GM18507 (cell line): ENCODE measurements around the gene SMYD1.

Source experiments
- DNase-seq: peaks from one replicate; pipeline ENCODE4 v3.0.0; 2011; ENCODE audit warnings: low read depth; ENCODE audit not compliant: insufficient read length; ENCODE audit errors: extremely low spot score
- FAIRE-seq: peaks from 2 replicates; lab custom pipeline; 2011; peaks lifted over from hg19 to GRCh38; lab: Jason Lieb, UNC

Gene SMYD1

GRCh38 chr2:88115825-88116518 is 48.3 kb downstream of the SMYD1 start:
- DNase-seq, result no peak
- no peak for FAIRE-seq

- DNase-seq (no peak), FAIRE-seq (no peak)
Measured at GRCh38 chr2:88116669-88117432, 49.2 kb downstream of the SMYD1 start.

- DNase-seq, result no peak
- FAIRE-seq, result no peak
Measured at GRCh38 chr2:88117973-88118372, 50.3 kb downstream of the SMYD1 start.

GRCh38 chr2:88121678-88122077 is 54.1 kb downstream of the SMYD1 start:
- no peak for DNase-seq
- FAIRE-seq, result no peak

- FAIRE-seq (no peak), DNase-seq (no peak)
Measured at GRCh38 chr2:88122141-88122884, 54.7 kb downstream of the SMYD1 start.

GRCh38 chr2:88123164-88123974 is 55.7 kb downstream of the SMYD1 start:
- FAIRE-seq, result no peak

GRCh38 chr2:88123975-88124917 is 56.6 kb downstream of the SMYD1 start:
- FAIRE-seq (no peak), DNase-seq (no peak)

More at GRCh38 chr2:88123164-88123974, 55.7 kb downstream of the SMYD1 start:
- DNase-seq, result no peak

- DNase-seq (no peak), FAIRE-seq (no peak)
Measured at GRCh38 chr2:88125344-88125923, 57.8 kb downstream of the SMYD1 start.

GRCh38 chr2:88125924-88126771 is 58.5 kb downstream of the SMYD1 start:
- FAIRE-seq (no peak), DNase-seq (no peak)

GRCh38 chr2:88126772-88127637 is 59.4 kb downstream of the SMYD1 start:
- DNase-seq, result no peak
- FAIRE-seq, result no peak

- no peak for DNase-seq
- FAIRE-seq, result no peak
Measured at GRCh38 chr2:88127638-88127887, 59.9 kb downstream of the SMYD1 start.

GRCh38 chr2:88127888-88128653 is 60.4 kb downstream of the SMYD1 start, which contains the start of gene FABP1:
FABP1 (minus strand) TSS chr2:88128062; CDS start chr2:88128017, 45 bp downstream.
- no peak for DNase-seq
- FAIRE-seq, result no peak

- no peak for DNase-seq
- no peak for FAIRE-seq
Measured at GRCh38 chr2:88128654-88129312, 61.2 kb downstream of the SMYD1 start.

GRCh38 chr2:88129313-88129959 is 61.8 kb downstream of the SMYD1 start:
- DNase-seq (no peak), FAIRE-seq (no peak)
